Ecto neural progenitor cell (in vitro differentiated cells): Measurements from ENCODE around the gene YPEL3.

Experiments
- DNase-seq: peaks from one replicate; pipeline ENCODE4 v3.0.0-alpha.2; 2018; ENCODE audit warnings: low spot score

The YPEL3 gene

DNA sequence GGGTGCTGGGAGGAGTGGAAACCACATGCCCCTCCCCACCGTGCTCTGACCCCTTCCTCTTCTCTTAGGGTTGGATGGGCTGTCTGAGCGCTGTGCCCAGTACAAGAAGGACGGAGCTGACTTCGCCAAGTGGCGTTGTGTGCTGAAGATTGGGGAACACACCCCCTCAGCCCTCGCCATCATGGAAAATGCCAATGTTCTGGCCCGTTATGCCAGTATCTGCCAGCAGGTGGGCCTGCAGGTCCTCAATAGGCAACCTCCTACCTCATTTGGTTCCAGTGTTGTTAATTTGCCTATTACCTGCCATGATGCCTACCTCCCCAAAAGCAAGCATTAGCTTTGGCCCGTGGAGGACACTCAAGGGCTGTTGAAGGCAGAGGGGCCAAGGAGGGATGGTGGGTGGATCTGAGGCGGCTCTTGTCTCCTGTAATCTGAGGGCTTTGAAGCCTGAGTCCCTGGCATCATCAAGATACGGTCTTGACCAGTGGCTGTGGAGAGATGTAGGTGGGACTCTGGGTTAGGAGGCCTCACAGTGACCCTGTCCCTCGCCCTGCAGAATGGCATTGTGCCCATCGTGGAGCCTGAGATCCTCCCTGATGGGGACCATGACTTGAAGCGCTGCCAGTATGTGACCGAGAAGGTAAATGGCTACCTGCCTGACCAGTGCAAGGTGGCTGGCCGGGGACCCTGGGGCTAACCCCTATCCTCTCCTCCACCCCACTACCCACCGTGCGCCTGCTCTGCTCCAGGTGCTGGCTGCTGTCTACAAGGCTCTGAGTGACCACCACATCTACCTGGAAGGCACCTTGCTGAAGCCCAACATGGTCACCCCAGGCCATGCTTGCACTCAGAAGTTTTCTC is 27.0 kb downstream of the YPEL3 start:
- DNase-seq, result no peak

DNA sequence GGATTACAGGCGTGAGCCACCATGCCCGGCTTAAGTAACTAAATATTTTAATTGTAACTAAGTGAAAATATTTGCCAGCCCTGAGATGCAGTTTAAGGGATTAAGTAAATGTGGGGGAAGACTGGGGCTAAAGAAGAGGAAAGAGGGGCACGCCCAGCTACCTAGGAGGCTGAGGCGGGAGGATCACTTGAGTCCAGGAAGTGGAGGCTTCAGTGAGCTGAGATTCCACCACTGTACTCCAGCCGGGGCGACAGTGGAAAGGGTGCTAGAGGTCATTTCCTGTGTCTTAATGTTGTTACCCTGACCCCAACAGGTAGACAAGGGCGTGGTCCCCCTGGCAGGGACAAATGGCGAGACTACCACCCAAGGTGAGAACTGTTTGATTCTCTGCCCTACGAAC is 27.7 kb downstream of the YPEL3 start:
- DNase-seq, result no peak

DNA sequence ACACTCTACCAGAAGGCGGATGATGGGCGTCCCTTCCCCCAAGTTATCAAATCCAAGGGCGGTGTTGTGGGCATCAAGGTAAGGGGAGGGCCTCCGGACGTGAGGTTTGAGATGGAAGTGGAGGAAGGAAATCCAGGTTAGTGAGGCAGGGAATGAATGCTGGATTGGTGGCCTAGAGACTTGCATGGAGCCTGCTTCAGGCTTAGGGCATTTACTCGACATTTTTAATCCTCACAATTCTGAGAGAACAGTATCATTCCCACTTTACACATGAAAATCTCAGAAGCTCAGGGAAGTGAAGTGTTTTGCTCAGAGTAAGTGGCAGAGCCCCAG is 28.5 kb downstream of the YPEL3 start:
- DNase-seq, result no peak

DNA sequence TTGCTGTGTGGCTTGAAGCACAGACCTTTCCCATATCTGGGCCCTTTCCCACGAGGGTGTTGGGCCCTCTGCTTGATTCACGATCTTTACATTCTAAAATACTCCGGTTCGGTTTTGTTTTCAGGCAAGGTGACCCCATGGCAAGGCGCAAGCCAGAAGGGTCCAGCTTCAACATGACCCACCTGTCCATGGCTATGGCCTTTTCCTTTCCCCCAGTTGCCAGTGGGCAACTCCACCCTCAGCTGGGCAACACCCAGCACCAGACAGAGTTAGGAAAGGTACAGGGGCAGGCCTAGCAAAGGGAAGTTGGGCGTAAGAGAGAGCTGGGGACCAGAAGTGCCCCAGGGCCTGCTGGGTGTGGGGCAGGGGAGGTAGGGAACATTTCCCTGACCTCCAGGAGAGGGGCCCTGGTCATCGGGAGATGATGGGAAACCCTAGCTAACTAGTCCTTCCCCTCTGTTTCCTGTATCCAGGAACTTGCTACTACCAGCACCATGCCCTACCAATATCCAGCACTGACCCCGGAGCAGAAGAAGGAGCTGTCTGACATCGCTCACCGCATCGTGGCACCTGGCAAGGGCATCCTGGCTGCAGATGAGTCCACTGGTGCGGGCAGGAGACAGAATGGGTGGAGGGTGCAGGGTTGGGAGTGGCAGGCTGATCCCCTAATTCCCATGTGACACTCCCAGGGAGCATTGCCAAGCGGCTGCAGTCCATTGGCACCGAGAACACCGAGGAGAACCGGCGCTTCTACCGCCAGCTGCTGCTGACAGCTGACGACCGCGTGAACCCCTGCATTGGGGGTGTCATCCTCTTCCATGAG is 29.0 kb downstream of the YPEL3 start:
- no peak for DNase-seq

DNA sequence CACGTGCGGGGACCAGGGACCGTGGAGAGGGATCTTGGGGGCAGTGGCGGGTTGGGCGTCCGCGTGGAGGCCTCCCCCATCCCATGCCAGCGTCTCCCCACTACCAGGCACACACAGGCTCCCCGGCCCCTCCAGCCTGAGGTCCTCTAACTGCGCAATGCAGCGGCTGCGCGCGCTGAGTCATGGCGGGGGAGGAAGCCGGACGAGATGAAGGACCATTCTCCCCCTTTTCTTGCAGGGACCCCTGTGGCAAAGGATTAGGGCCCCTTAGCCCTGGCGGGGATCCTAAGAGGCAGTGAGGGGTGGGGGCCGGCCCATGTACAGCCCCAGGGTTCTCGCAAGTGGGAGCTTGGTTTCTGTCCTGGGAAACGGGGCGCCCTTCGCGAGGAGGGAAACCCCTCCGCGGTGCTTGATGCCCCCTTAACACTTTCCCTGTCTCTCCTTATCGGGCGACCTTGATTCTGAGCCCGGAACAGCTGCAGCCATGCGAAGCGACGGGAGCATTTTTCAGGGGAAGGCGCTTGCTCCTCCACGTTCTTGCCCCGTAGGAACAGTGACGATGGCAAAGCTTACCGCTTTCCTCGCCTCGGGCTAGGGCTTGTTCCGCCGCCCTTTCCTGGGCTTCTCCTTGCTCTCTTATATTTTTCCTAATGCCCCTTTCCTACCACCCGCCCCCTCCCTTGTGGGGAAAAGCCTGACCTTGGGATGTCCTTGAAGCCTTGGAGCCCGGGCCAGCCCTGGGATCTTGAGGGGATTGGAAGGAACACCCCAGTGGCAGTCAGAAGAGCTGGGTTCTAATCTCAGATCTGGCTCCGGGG is 29.9 kb downstream of the YPEL3 start:
- DNase-seq, result no peak

DNA sequence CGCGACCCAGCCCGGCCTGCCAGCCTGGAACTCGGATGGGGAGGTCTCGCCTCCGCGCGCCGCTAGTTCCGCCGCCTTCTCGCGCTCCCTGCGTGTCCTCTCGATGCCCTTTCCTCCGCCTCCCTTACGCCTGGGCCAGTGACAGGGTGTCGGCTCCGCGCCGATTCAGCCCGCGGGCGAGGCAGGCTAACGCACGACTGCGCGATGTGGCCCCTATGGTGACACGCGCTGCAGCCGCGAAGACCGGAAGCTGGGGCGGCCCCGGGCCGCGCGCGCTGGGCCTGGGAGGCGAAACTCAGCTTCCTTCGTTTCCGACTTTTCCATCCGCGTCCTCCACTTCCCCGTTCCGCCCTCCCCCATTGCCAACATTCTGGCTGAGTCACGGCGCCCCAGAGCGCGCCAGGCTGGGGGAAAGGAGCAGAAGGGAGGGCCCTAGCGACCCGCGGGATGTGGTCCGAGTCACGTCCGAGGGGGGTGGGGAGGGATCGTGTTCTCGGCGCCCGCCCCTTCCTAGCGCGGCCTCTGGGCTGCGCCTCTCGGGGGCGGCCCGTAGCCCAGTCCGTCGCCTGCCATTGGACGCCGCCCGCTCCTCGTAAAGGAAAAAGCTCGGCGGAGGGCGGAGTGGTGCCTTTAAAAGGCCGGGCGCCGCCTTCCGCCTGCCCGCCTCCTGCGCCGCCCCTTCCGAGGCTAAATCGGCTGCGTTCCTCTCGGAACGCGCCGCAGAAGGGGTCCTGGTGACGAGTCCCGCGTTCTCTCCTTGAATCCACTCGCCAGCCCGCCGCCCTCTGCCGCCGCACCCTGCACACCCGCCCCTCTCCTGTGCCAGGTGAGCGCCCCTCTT is 30.7 kb downstream of the YPEL3 start, which contains the start of gene ALDOA:
Gene ALDOA, plus strand, starts transcription at position 659 of the 841 bp plus-strand sequence. CDS start 1,138 bp downstream, outside the sequence.
- peak; percentile 95 for DNase-seq

DNA sequence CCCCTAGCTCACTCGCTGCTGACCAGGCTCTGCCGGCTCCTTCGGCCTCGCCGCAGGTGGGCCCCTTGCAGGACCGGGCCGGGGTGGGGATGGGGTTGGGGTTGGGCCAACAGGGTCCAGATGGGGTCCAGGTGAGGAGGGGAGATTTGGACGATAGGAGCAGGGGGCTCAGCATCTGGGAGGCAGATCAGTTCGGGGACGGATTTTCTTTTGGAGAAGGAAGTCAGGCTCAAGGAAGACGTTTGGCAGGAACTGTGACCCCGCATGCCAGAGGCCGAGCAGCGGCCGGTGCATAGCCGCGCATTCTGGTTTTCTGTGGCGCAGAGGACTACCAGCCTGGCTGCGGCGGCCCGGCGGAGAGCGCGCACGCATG is 31.3 kb downstream of the YPEL3 start:
- no peak for DNase-seq

DNA sequence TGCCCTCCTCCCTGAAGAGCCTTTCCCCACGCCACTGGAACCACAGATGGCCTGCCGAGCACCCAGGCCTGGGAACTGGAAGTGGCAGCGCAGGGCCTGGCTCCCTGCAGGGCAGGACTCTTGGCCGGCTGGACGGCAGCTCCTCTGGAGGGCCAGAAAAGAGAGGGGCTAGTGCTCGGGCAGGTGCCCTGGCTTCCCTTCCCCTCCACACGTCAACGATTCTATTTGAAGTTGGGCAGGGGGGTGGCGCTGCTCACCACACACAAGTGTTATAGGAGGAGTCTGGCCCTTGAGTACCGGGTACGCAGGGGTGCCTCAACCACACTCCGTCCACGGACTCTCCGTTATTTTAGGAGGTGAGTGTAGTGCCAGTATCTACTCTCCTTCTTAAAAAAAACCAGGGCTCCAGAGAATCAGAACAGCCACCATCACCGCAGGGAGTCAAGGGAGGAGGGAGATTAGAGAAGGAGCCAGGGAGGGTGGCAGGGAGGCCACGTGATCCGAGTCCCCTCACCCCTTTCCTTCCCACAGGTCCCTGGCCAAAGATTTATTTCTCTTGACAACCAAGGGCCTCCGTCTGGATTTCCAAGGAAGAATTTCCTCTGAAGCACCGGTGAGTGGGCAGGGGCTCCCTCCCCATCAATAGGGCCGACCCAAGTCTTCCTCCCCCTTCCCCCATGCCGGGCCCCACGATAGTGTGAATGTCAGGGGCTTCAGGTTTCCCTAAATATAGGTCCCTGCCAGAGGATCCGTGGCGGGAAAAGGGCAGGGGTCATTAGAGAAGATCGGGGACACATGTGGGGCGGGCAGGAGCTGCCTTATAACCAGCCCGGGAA is 31.9 kb downstream of the YPEL3 start:
- peak; percentile 67 for DNase-seq

DNA sequence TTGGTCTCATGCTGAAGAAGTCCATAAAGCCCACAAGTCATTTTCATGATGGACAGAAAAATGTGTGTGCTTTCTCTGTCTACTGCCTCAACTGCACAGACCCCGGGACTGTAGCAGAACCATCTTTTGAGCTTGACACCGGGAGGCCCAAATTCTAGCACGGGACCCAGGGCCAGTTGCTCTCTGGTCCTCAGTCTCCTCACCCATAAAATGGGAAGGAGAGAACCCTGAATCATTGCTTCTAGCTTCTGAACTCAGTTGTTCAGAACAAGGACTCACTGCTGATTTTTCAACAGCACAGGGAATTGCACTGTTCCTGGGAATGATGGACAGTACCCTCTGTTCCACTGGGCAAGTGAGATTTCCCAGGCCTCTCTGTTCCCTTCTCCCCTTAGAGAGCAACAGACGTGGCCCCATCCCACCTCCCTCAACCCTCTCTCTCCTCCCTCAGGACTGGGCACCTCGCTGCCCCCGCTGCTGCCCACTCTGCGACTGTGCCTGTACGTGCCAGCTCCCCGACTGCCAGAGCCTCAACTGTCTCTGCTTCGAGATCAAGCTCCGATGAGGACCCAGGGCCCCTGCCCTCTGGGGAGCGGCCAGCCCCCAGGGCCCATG is 32.6 kb downstream of the YPEL3 start:
- no peak for DNase-seq

DNA sequence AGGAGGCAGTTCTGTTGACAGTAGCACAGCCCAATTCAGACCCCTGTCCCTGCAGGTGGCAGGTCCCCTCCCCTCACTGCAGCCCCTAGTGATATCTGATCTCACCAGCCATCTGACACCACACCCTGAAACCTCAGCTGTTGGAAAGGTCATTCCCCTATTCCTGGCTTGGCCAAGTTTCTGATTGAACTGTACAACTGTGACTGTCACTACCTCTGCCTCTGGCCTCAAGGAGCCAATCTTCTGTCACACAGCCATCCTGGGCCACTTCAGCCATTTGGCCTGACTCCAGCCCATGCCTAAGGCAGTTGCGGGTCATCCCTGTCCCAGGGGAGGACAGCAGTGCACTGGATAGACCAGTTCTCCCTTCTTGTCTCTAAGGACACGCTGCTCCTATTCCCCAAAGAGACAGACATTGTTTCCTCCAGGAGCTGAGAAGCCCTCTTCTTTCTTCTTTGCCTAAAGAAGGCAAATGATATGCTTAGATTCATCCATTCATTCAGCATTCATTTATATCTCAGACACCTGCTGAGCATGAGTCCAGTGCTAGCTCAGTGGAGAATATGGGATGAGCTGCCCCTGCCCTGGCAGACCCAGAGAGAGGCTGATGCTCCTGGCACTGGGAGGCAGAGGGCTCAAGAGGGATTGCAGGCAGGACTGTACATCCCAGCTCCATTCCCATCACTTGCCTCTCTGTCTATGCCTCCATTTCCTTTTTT is 35.0 kb downstream of the YPEL3 start:
- no peak for DNase-seq

DNA sequence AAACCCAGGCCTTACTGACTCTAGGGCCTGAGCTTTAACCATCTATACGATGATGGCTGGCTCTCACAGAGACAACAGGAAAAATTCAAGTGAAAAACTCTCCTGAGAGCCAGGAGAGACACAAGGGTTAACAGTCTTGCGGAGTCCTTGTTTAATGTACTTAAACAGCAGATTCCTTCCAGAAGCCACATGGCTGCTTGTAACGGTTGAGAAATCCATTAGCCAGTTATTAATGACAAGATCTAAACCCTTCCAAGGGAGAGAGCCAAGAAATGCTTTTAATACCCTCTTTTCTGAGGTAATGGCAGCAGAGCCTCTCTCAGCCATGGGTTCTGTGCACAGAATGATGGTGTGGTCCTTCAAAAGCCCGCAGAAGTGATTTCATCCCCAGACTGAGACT is 35.7 kb downstream of the YPEL3 start:
- DNase-seq, result no peak

DNA sequence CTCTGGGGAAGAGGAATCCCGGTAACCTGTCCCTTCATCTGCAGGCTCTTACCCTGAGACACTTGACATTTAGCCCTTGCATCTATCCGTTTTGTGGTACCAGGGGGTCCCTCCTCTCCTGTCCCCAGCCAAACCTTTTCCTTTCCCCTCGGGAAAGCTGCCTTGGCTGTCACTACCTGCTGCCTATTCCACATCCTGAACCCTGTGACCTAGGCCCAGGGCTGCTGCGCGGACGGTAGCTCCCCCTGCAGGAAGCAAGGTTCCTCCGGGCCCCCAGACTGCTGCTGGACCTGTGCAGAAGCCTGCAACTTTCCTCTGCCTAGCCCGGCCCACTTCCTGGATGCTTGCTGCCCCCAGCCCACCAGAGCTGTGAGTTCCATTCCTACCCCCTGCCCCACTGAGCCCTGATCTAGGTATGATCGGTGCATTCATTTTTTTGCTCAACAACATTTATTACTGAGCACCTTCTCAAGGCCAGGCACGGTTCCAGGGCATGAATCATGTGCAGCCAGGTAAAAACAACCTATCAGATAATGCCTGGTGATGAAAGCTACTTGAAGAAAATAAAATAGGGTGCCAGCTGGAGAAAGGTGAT is 41.0 kb downstream of the YPEL3 start:
- peak; percentile 82 for DNase-seq

DNA sequence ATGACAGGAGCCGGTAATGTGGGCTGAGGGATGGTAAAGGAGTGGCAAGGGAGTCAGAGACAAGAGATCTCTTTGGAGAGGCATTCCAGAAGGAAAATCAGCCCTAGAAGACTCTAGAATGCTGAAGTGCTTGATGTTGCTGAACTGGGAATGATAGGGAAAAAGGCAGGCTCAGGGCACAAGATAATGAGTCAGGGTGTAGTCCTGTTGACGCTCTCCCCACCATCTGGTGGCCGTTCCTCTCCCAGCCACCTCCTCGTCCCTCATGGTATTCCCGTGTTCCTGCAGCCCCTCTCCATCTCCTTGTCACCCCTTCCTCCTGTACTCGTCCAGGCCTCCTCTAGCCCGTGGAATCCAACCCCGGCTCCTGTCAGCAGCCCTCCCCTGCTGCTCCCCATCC is 41.6 kb downstream of the YPEL3 start:
- no peak for DNase-seq

DNA sequence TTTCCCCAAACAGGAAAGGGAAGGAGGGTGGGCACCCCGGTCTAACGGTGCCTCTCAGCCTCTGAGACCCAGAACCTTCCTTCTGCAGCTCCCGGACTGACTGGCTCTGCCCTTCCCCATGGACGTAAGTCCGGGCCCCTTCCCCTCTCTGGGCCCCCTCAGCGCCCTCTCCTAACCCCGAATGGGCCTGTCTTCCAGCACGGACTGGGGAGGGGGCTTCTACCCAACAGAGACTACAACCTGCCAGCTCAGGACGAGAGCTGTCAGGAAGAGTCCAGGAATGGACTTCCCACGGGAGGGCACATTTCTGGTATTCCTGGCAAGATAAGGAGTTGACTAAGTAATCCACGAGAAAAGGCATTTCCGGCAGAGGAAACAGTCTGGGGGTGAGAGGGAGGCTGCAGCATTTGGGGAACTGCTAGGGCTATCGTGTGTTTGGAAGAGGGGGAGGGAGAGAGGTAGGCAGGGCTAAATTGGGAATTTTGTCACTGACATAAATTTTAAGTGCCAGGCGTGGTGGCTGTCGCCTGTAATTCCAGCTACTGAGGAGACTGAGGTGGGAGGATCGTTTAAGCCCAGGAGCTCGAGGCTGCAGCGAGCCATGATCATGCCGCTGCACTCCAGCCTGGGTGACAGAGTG is 42.5 kb downstream of the YPEL3 start:
- no peak for DNase-seq

DNA sequence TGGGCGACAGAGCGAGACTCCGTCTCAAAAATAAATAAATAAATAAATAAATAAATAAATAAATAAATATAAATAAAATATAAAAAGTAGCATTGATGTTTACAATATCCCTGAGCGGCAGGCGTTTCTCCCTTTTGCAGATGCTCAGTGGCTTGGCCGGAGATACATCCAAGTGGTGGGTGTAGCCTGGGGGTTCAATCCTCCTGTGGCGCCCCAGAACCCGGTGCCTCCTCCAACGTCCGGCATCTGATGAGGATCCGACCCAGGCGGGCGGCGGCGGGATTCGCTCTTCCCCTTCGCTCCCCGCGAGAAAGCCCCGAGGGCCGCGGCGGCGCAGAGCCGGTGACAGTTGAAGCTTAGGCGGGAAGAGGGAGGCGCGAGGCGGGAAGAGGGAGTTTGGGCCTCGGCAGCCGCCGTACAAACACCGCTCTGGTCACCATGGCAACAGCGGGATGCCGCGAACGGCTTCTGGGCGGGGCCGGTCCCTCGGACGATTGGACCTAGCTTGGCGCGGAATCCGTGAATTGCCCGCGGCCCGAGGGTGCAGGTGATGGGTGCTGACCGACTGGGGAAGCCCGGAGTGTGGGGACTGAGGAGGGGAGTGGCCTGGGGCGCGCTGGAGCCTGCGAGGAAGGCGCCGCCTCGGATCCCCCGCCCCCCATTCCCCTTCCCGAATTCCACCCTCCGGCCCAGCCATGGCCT is 43.2 kb downstream of the YPEL3 start:
- DNase-seq, result peak; percentile 97

DNA sequence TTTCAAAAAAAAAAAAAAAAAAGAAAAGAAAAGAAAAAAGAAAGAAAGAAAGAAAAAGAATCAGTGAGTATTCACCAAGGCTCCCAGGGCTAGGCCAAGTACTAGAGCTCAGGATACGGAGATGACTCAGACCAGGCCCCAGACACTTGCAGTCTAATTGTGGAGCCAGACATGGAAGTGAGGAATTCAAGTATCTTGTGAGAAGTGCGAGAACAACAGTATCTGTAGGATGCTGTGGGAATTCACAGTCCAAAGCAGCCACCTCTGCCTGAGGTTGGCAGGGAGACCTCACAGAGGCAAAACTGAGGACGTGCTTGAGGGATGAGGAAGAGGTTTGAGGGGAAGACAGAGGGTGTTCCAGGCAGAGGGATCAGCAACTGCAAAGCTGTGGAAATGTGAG is 44.5 kb downstream of the YPEL3 start:
- no peak for DNase-seq

DNA sequence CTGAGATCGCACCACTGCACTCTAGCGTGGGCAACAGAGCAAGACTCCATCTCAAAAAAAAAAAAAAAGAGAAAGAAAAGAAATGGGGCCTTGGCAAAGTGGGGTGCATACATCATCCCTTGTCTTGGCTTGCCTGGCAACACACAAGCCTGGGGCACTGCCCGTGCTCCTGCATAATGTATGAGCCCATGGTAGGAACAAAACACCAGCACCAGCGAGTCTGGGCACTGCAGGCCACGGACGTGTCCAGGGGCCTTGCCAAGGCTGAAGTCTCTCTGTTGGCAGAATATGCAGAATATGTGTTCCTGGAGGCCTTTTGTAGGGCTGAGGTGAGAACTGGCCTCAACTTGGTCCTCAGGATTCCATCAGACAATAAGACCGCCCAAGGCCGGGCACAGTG is 46.1 kb downstream of the YPEL3 start:
- DNase-seq, result no peak

DNA sequence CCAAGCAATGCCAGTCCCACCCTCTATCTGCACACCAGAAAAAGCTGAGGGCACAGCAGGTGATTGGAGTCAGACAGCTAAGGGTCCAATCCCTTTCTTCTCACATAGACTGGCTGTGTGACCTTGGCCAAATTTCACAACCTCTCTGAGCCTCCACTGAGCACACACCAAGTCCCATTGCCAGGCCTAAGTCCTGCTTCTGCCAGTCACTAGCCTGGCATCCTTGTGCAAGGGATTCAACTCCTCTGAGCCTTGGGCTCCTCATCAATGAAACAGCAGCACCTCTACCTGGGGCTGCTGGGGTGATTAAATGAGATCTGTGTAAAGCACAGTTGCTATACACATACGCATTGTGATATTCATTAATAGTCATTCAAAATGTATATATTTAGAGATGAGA is 49.4 kb downstream of the YPEL3 start:
- no peak for DNase-seq
